Keratinocyte (primary cell): Measurements from ENCODE around the gene MYOD1. TPM values are rescaled to one million over a fixed set of nuclear protein-coding genes. Genes with fewer than 3 reads are reported as not detected.
A peak's percentile ranks its signal among the peaks of the same experiment; 100 is the strongest.

Source experiments
- DNase-seq: peaks from one replicate; pipeline ENCODE4 v3.0.0-alpha.2; 2011; ENCODE audit warnings: low read depth, missing footprints, low spot score
- FAIRE-seq: peaks from 2 replicates; lab custom pipeline; 2011; peaks lifted over from hg19 to GRCh38; lab: Jason Lieb, UNC
- H2AFZ ChIP-seq: 2 replicates; pipeline ENCODE4 v1.6.0; 2012; ENCODE audit warnings: low read length, control low read depth, inconsistent platforms; ENCODE audit not compliant: control insufficient read depth
- H3K27ac ChIP-seq: 2 replicates; pipeline ENCODE4 v1.5.1; 2011; ENCODE audit warnings: low read length; ENCODE audit not compliant: control insufficient read depth, insufficient read depth
- H3K27me3 ChIP-seq: 3 replicates; pipeline ENCODE4 v1.6.0; 2011; ENCODE audit warnings: low read length; ENCODE audit not compliant: control insufficient read depth, insufficient read depth; ENCODE audit errors: extremely low read depth
- H3K36me3 ChIP-seq, 2 experiments: 2 replicates in 1 of 2; 3 replicates in 1 of 2; pipeline ENCODE4 v1.5.1; 2011; ENCODE audit warnings: low read length in 2 of 2, mild to moderate bottlenecking in 1 of 2; ENCODE audit not compliant: control insufficient read depth in 2 of 2, insufficient read depth in 2 of 2; ENCODE audit errors: extremely low read depth in 1 of 2
- H3K4me1 ChIP-seq: 3 replicates; pipeline ENCODE4 v1.5.1; 2011; ENCODE audit warnings: low read length; ENCODE audit not compliant: control insufficient read depth, insufficient read depth; ENCODE audit errors: extremely low read depth
- H3K4me2 ChIP-seq: 3 replicates; pipeline ENCODE4 v1.6.0; 2011; ENCODE audit warnings: low read depth, low read length; ENCODE audit not compliant: control insufficient read depth, insufficient read depth; ENCODE audit errors: extremely low read depth
- H3K4me3 ChIP-seq, 3 experiments: fragments of 200-600 bp in 1 of 3; sonication (generic) in 1 of 3; 2 replicates in 2 of 3; 3 replicates in 1 of 3; pipeline ENCODE4 v1.5.1; 2011 to 2016; ENCODE audit warnings: low read length in 3 of 3, mild to moderate bottlenecking in 3 of 3, control low read depth in 2 of 3, inconsistent platforms in 1 of 3, low read depth in 1 of 3, mixed read lengths in 1 of 3, mixed run types in 1 of 3, moderate library complexity in 1 of 3; ENCODE audit not compliant: control insufficient read depth in 2 of 3, insufficient read depth in 2 of 3; ENCODE audit errors: extremely low read depth in 1 of 3
- H3K79me2 ChIP-seq: 2 replicates; pipeline ENCODE4 v1.6.0; 2012; ENCODE audit warnings: low read length; ENCODE audit not compliant: control insufficient read depth, insufficient read depth
- H3K9ac ChIP-seq: 3 replicates; pipeline ENCODE4 v1.6.0; 2011; ENCODE audit warnings: low read length; ENCODE audit not compliant: control insufficient read depth, insufficient read depth; ENCODE audit errors: extremely low read depth
- H3K9me1 ChIP-seq: 3 replicates; pipeline ENCODE4 v1.6.0; 2011; ENCODE audit warnings: low read length; ENCODE audit not compliant: control insufficient read depth, insufficient read depth; ENCODE audit errors: extremely low read depth
- H3K9me3 ChIP-seq: 2 replicates; pipeline ENCODE4 v1.5.1; 2012; ENCODE audit warnings: low read depth, low read length; ENCODE audit not compliant: control insufficient read depth
- H4K20me1 ChIP-seq: 3 replicates; pipeline ENCODE4 v1.6.0; 2011; ENCODE audit warnings: low read length; ENCODE audit not compliant: control insufficient read depth, insufficient read depth; ENCODE audit errors: extremely low read depth
- EZH2 ChIP-seq: IDR thresholded peaks from one replicate; pipeline ENCODE4 v1.6.1; 2012; ENCODE audit warnings: inconsistent platforms, mild to moderate bottlenecking, low read length, moderate library complexity
- dilution Hi-C: fragments of 300-500 bp; cut with MboI; formaldehyde crosslinking; loops from one replicate; pipeline ENCODE4 v1.7.0; 2020; ENCODE audit warnings: low sequenced_read_pairs; ENCODE audit not compliant: extremely low pct_ligation_motif_present
- polyA minus RNA-seq, 3 experiments: library from RNA; depleted of rRNA, polyadenylated mRNA; stranded (reverse); fragments of >200 nt; gene quantifications; 1 replicate in 1 of 3; 2 replicates in 1 of 3; 3 replicates in 1 of 3; pipeline ENCODE4 v1.2.3, GENCODE V29; 2011
- polyA plus RNA-seq, 5 experiments: library from polyadenylated mRNA; depleted of rRNA in 3 of 5; stranded (reverse) in 3 of 5; stranded (forward) in 1 of 5; unstranded in 1 of 5; fragments of >200 nt; gene quantifications; 1 replicate in 1 of 5; 2 replicates in 3 of 5; 3 replicates in 1 of 5; pipeline versions ENCODE4 v1.2.1 to v1.2.3, GENCODE V29; 2011 to 2012; ENCODE audit warnings: missing spikeins in 2 of 5, low read depth in 1 of 5, low replicate concordance in 1 of 5
- TF ChIP-seq, protein P1 (sequence below), 3 experiments: IDR thresholded peaks in 1 of 3; conservative IDR thresholded peaks in 1 of 3; optimal IDR thresholded peaks in 1 of 3; 2 replicates in 2 of 3; 3 replicates in 1 of 3; pipeline versions ENCODE3 to v1.5.1; 2011; ENCODE audit warnings: low read length in 3 of 3, mild to moderate bottlenecking in 3 of 3, moderate library complexity in 2 of 3, control low read depth in 1 of 3, inconsistent platforms in 1 of 3; ENCODE audit not compliant: insufficient read depth in 2 of 3; ENCODE audit errors: extremely low read depth in 1 of 3

The MYOD1 gene
- polyA plus RNA-seq (not detected in 3 replicates), polyA minus RNA-seq (not detected in 3 replicates)
- polyA plus RNA-seq (2011; ENCODE audit: low read depth), result not detected
- not detected in 2 replicates for polyA plus RNA-seq (2011; cell fraction: cytosol; rRNA removed)
- not detected in 2 replicates for polyA plus RNA-seq (2011; cell fraction: nucleus; rRNA removed)
- not detected in 2 replicates for polyA plus RNA-seq (2012; ENCODE audit: low replicate concordance)
- polyA minus RNA-seq (2011; cell fraction: cytosol; rRNA and poly(A)+ RNA removed), result not detected
- not detected in 2 replicates for polyA minus RNA-seq (2011; cell fraction: nucleus; rRNA and poly(A)+ RNA removed)

DNA sequence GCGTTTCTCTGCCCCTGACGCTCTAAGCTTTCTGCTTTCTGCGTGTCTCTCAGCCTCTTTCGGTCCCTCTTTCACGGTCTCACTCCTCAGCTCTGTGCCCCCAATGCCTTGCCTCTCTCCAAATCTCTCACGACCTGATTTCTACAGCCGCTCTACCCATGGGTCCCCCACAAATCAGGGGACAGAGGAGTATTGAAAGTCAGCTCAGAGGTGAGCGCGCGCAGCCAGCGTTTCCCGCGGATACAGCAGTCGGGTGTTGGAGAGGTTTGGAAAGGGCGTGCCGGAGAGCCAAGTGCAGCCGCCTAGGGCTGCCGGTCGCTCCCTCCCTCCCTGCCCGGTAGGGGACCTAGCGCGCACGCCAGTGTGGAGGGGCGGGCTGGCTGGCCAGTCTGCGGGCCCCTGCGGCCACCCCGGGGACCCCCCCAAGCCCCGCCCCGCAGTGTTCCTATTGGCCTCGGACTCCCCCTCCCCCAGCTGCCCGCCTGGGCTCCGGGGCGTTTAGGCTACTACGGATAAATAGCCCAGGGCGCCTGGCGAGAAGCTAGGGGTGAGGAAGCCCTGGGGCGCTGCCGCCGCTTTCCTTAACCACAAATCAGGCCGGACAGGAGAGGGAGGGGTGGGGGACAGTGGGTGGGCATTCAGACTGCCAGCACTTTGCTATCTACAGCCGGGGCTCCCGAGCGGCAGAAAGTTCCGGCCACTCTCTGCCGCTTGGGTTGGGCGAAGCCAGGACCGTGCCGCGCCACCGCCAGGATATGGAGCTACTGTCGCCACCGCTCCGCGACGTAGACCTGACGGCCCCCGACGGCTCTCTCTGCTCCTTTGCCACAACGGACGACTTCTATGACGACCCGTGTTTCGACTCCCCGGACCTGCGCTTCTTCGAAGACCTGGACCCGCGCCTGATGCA is at the start of gene MYOD1:
Gene MYOD1 (plus strand): TSS at position 544 of the 910 bp plus-strand sequence. CDS start 212 bp downstream, at position 756.
- no peaks in the 10 kb centered on the region for H3K79me2 ChIP-seq
- peak; percentile 44 for TF ChIP-seq EZH2
- TF ChIP-seq, protein P1, sequence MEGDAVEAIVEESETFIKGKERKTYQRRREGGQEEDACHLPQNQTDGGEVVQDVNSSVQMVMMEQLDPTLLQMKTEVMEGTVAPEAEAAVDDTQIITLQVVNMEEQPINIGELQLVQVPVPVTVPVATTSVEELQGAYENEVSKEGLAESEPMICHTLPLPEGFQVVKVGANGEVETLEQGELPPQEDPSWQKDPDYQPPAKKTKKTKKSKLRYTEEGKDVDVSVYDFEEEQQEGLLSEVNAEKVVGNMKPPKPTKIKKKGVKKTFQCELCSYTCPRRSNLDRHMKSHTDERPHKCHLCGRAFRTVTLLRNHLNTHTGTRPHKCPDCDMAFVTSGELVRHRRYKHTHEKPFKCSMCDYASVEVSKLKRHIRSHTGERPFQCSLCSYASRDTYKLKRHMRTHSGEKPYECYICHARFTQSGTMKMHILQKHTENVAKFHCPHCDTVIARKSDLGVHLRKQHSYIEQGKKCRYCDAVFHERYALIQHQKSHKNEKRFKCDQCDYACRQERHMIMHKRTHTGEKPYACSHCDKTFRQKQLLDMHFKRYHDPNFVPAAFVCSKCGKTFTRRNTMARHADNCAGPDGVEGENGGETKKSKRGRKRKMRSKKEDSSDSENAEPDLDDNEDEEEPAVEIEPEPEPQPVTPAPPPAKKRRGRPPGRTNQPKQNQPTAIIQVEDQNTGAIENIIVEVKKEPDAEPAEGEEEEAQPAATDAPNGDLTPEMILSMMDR (optimal IDR thresholded peaks at IDR 0.05 in 1 of 3, IDR thresholded peaks at IDR 0.05 in 1 of 3, conservative IDR thresholded peaks at IDR 0.05 in 1 of 3; ENCODE audit: extremely low read depth in 1 of 3, insufficient read depth in 2 of 3, low read length in 3 of 3), result no peak
- DNase-seq (no peak), FAIRE-seq (no peak)
- H3K9ac ChIP-seq, result no peak within 1 kb of the TSS
- H3K27me3 ChIP-seq, result peaks cover 74% of the 10 kb centered on the region
- no peak within 1 kb of the TSS for H2AFZ ChIP-seq
- H3K9me3 ChIP-seq, result no peaks in the 10 kb centered on the region
- no peak within 1 kb of the TSS for H3K27ac ChIP-seq
- H3K36me3 ChIP-seq, result no peaks in the 10 kb centered on the region
- H3K4me3 ChIP-seq, result no peak within 1 kb of the TSS
- dilution Hi-C loops, result no loop called here
- H3K4me2 ChIP-seq, result no peak within 1 kb of the TSS
- H3K9me1 ChIP-seq, result no peaks in the 10 kb centered on the region
- H3K4me1 ChIP-seq, result peaks cover 2% of the 10 kb centered on the region
- no peaks in the 10 kb centered on the region for H4K20me1 ChIP-seq

DNA sequence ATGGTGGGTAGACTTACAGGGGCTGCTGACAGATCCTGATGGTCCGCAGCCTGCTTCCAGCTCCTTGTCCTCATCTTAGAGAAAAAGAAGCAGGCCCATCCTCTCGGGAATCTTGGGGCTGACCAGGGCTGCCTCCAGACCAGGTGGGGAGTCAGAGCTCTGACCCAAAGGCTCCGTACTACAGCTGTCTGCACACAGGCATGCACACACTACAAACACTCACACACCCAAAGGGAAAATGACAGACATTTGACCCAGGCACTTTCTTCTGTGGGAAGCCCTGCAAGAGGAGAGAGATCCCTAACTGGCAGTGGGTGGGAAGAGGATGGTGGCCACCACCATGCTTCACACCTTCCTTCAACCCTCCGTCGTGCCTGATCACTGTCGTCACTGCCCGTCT is 46.9 kb upstream of the MYOD1 start:
- Histone ChIP-seq H3K36me3 (no peaks in the 10 kb centered on the region), H4K20me1 (no peaks in the 10 kb centered on the region), H3K9me1 (no peaks in the 10 kb centered on the region), H3K79me2 (no peaks in the 10 kb centered on the region), H3K9ac (no peak overlapping the region), H3K4me1 (no peaks in the 10 kb centered on the region), H3K4me3 (no peak overlapping the region), H3K27ac (no peak overlapping the region), H3K27me3 (peaks cover 5% of the 10 kb centered on the region), H3K4me2 (no peak overlapping the region), H2AFZ (no peak overlapping the region), H3K9me3 (no peaks in the 10 kb centered on the region)
- TF ChIP-seq EZH2, result no peak
- TF ChIP-seq, protein P1 (optimal IDR thresholded peaks at IDR 0.05 in 1 of 3, IDR thresholded peaks at IDR 0.05 in 1 of 3, conservative IDR thresholded peaks at IDR 0.05 in 1 of 3; ENCODE audit: extremely low read depth in 1 of 3, insufficient read depth in 2 of 3, low read length in 3 of 3), result no peak
- FAIRE-seq (no peak), DNase-seq (no peak)
- dilution Hi-C loops, result no loop called here
